KG1 (cell line): ENCODE results near the gene CHTOP.
"Not testable (repeated sequence)": the region's sequence is repeated elsewhere in the genome, so short reads cannot be mapped to it uniquely, and the experiment has no call there.

ENCODE experiments used
- DNase-seq: peaks from one replicate; lab custom pipeline; 2025; lab: John Stamatoyannopoulos, UW

The CHTOP gene

GRCh38 chr1:153659175-153659534, 25.3 kb downstream of the CHTOP start:
- DNase-seq = no peak

GRCh38 chr1:153659656-153660055, 25.8 kb downstream of the CHTOP start:
- no peak for DNase-seq

GRCh38 chr1:153661111-153661708, 27.3 kb downstream of the CHTOP start:
- no peak for DNase-seq

GRCh38 chr1:153662269-153662668, 28.4 kb downstream of the CHTOP start:
- no peak for DNase-seq

- DNase-seq = no peak
These were observed 29.3 kb downstream of the CHTOP start for GRCh38 chr1:153663211-153663610.

- no peak for DNase-seq
These were observed 33.6 kb downstream of the CHTOP start for GRCh38 chr1:153667439-153667838.

- not testable (repeated sequence) for DNase-seq
These were observed 34.8 kb downstream of the CHTOP start for GRCh38 chr1:153668672-153669071.

- DNase-seq = no peak
These were observed 35.7 kb downstream of the CHTOP start for GRCh38 chr1:153669606-153670005.

- DNase-seq = no peak
These were observed 36.5 kb downstream of the CHTOP start for GRCh38 chr1:153670257-153670858.

GRCh38 chr1:153670859-153671627, 37.2 kb downstream of the CHTOP start, which contains the start of gene ILF2:
Gene ILF2 (minus strand): TSS chr1:153670993. CDS start chr1:153670922, 71 bp downstream.
- peak; percentile 97 for DNase-seq

GRCh38 chr1:153671628-153672353, 37.9 kb downstream of the CHTOP start:
- DNase-seq = not testable (repeated sequence)

- DNase-seq = no peak
These were observed 39.6 kb downstream of the CHTOP start for GRCh38 chr1:153673511-153673910.

GRCh38 chr1:153677718-153678518, 44.1 kb downstream of the CHTOP start:
- DNase-seq = peak; percentile 12

- DNase-seq = no peak
These were observed 44.9 kb downstream of the CHTOP start, which contains the start of gene NPR1 for GRCh38 chr1:153678519-153679336. Gene NPR1 (plus strand): TSS chr1:153678688. CDS start chr1:153679109, 421 bp downstream.

GRCh38 chr1:153679337-153680119, 45.7 kb downstream of the CHTOP start:
- DNase-seq = no peak

- no peak for DNase-seq
These were observed 46.2 kb downstream of the CHTOP start for GRCh38 chr1:153680120-153680403.

- DNase-seq = no peak
These were observed 48.9 kb downstream of the CHTOP start for GRCh38 chr1:153682730-153683129.

- no peak for DNase-seq
These were observed 50.0 kb downstream of the CHTOP start for GRCh38 chr1:153683854-153684253.

GRCh38 chr1:153684892-153685291, 51.0 kb downstream of the CHTOP start:
- no peak for DNase-seq
